HG03575 (cell line): Measurements from ENCODE around the gene TEC.
A peak's percentile ranks its signal among the peaks of the same experiment; 100 is the strongest.
"Not testable (repeated sequence)": the region's sequence is repeated elsewhere in the genome, so short reads cannot be mapped to it uniquely, and the experiment has no call there.

ENCODE experiments used
- ATAC-seq: cut with Tn5 transposase; IDR thresholded peaks from one replicate; pipeline ENCODE4 v1.9.1; 2021; ENCODE audit not compliant: unreplicated experiment, insufficient number of reproducible peaks, low FRiP score; ENCODE audit errors: extremely low read depth

The TEC gene

DNA sequence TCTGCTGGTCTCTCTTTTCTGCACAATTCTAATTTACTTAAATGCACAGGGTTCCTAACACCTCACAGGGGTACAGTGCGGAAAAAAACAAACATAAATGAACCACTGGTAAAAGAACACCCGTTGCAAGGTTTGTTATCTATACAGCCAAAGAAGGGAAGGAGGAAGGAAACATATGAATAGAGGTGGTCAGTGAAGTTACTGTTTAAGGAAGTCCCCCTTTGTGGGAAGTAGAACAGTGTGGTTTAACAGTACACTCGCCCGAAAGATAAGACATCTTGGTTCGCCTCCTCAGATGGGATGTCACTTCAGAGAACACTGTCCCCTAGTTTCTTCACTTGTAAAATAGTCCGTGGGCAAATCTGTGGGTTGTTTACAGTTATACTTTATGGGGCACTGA is 57.5 kb downstream of the TEC start:
- ATAC-seq, result peak; percentile 62

GRCh38 chr4:48210966-48211328 is 58.7 kb downstream of the TEC start:
- no peak for ATAC-seq

GRCh38 chr4:48205626-48206025 is 64.0 kb downstream of the TEC start:
- no peak for ATAC-seq

GRCh38 chr4:48205107-48205506 is 64.5 kb downstream of the TEC start:
- ATAC-seq, result no peak

DNA sequence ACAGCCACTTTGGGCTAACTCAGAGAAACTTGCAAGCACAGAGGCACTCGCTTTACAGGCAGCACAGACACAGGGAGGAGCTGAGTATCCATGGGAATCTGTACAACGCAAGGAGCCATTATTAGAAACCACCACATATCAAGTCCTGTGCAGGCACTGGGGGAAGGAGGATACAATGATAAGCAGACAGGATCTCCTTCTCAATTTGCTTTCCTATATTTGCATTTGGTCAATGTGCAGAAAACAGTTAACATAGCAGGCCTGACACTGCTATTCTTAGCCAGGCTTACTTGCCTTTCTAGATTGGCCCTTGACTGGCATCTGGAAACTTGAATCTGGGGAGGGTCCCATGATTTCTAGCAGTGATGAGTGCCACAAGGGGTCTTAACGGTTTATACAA is 65.8 kb downstream of the TEC start:
- no peak for ATAC-seq

DNA sequence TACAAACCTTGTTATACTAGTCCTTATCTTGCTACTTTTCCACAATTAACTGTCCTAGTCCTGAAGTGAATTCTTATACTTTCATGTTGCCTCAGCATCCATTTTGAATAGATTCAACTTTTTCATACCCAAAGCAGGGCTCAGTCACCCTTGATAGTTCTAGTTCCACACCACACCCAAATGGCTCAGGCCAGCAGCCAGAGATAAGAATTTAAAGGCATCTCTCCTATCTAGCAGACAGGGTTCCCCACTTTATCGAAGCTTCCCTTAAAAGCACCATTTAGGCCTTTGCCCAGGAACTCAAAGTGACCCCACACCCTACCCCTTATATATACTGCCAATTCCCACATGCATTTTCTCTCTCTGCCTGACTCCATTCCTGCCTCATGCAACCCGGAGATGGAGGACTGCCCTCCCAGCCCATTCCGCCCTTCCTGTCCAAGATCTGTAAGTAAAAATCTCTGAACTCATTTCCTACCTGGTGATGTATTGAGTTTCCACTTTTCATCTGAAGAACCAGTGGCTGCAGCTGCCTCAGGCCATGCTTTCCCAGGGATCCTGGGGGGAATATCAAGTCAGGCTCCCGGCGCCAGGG is 71.9 kb downstream of the TEC start:
- ATAC-seq, result no peak

- ATAC-seq, result peak; percentile 57
These were observed 72.7 kb downstream of the TEC start for GRCh38 chr4:48196758-48197504.

DNA sequence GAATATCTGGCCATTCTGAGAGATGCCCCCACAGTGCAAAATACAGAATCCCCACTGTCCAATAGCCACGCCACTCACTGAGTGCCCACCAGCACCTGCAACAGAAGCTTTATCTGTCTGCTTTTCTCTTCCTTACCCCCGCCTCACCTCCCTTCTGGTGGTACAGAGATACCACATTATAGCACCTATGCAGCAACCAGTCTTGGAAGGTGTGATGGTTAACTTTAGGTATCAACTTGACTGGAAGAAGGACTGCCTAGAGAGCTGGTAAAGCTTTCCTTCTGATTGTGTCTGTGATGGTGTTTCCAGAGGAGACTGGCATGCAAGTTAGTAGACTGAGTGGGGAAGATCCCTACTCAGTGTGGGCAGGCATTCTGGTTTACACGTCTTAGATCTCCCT is 73.8 kb downstream of the TEC start:
- ATAC-seq, result no peak

DNA sequence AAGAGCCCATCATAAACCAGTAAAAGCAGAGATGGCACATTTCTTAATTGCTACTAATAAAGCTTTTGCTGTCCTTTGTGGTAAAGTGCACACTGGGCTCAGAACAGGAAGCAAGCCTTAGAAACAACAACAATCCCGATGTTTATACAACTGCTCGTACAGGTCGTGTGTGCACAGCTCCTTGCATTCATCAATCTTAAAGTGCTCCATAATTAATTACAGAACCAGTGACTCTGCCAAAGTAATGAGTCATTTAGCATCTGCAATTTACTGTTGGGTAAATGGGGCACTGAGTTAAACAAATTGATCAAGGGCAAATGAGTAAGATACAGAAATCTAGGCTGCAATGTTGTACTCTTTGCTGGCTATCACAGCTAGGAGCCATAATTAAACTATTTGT is 74.3 kb downstream of the TEC start:
- ATAC-seq, result no peak

DNA sequence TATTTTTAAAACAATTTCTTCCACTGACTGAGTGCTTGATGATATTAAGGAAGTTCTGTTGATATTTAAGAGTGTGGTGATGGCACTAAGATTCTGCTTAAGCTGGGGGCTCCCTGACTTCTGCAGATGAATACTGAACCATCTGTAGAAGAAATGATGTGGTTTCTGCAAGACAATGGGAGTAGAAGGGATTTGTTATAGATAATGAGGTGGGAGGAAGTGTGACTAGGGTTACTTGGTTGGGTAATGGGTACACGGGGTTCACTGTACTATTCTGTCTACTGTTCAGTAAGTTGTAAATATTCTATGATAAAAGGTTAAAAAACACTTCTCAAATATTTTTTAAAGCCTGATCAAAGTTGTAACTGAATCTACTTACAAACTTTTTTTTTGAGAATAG is 74.7 kb downstream of the TEC start:
- ATAC-seq, result no peak

DNA sequence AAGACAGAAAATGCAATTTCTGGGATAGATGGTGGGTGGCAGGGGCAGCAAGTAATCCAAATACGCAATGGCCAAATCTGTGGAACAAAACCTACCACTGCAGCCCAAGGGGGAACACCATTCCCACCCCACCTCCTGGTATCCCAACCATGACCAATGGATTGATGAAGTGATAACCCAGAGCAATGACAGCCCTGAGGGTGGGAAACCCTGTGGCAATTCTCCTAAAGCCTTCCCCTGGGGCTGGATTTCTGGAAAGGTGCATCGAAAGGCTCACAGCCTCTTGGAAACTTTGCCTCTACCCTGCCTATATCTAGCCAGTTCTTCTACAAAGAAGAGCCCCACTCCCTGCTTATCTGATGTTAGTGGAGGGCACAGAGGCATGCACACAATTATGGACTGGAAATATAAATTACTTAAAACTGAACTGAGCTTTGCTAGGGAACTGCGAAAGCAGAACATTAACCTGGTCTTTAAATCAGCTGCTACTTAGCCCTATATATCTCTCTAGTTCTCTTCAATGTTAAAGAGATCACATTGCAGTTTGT is 75.6 kb downstream of the TEC start:
- no peak for ATAC-seq

DNA sequence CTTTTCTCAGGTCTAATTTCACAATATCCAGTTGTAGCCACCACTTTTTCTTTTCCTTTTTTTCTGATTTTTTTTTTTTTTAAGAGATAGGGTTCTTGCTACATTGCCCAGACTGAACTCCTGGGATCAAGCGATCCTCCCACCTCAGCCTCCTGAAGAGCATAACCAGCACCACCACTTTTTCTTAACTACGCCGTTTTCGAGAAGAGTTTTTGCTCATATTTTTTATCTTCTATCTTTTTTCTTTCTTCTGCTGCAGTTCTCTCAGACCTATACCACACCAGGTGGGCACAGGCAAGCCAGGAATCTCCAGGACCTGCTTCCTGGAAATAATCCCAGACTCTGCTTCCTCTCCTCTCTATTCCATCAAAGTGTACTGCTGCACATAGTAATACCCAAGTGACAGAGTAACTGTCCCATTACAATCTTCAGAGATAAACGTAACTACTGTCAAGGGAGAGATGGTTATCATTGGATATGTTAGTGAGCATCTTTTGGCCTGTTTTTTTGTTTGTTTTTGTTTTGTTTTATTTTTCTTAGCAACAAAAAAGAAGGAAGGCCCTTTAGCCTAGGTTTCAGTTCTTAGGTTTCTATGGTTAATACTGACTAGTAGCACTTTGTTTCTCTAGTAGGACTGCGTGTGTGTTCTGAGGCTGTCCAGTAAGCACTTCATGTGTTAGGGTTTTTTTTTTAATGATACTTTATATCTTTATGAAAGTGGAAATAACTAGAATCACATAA is 76.4 kb downstream of the TEC start:
- ATAC-seq, result no peak

DNA sequence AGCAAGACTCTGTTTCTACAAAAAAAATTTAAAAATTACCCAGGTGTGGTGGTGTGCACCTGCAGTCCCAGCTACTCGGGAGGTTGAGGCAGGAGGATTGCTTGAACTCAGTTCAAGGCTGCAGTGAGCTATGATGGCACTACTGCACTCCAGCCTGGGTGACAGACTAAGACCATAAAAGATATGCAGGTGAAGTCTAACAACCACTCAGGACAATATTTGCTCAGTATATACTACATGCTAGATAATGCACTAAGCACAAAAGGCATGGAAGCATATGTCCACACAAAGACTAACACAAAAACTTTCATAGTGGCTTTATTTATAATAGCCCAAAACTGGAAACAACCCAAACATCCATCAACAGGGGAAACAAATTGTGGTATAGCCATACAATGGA is 77.9 kb downstream of the TEC start:
- no peak for ATAC-seq

DNA sequence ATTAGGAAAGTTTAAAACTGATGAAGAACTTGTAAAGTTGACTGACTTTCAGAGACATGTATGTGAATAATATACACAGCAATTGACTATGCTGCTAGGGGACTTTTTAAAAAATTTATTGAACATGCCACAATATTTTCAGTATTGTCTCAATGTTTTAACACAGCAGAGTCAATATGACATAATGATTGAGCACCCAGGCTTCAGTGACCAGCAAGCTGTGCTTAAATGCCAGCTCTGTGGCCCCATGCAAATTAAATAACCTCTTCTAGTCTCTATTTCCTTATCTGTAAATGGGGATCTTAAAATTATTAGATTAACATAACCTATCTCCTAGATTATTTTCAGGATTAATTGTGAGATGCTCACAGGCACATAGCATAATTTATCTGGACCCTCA is 78.8 kb downstream of the TEC start:
- no peak for ATAC-seq

- ATAC-seq, result no peak
These were observed 79.9 kb downstream of the TEC start for GRCh38 chr4:48189731-48190130.

DNA sequence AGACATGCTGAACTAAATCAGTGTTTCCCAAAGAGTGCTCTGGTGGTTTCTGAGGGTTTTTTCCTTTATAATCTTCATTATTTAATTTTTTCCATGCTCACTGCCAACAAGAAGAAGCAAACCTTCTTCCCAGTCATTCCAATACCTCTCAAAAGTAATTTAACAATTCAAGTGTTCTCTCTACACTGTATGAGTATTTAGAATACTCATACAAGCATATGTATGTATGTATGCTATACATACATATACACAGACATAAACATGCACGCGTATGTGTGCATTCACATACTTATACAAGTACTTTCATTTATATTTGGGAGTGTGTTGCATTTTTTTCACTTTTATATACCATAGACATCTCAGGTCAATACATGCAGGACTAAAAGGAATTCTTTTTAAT is 81.2 kb downstream of the TEC start:
- no peak for ATAC-seq

- no peak for ATAC-seq
These were observed 81.8 kb downstream of the TEC start for GRCh38 chr4:48187813-48188212.

DNA sequence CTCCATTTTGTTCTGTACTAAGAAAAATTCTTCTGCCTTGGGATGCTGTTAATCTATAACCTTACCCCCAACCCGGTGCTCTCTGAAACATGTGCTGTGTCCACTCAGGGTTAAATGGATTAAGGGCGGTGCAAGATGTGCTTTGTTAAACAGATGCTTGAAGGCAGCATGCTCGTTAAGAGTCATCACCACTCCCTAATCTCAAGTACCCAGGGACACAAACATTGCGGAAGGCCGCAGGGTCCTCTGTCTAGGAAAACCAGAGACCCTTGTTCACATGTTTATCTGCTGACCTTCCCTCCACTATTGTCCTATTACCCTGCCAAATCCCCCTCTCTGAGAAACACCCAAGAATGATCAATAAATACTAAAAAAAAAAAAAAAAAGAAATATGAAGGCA is 82.6 kb downstream of the TEC start:
- ATAC-seq, result not testable (repeated sequence)

DNA sequence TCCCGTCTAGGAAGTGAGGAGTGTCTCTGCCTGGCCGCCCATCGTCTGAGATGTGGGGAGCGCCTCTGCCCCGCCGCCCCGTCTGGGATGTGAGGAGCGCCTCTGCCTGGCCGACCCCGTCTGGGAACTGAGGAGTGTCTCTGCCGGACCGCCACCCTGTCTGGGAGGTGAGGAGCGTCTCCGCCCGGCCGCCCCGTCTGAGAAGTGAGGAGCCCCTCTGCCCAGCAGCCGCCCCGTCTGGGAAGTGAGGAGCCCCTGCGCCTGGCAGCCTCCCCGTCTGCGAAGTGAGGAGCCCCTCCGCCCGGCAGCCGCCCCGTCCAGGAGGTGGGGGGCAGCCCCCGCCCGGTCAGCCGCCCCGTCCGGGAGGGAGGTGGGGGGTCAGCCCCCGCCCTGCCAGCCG is 83.2 kb downstream of the TEC start:
- not testable (repeated sequence) for ATAC-seq

- no peak for ATAC-seq
These were observed 84.8 kb downstream of the TEC start for GRCh38 chr4:48184882-48185281.
